HG03159 (cell line): ENCODE results near the gene PPP2R3A.
"Not testable (repeated sequence)": the region's sequence is repeated elsewhere in the genome, so short reads cannot be mapped to it uniquely, and the experiment has no call there.

Experiments used
- ATAC-seq: cut with Tn5 transposase; IDR thresholded peaks from one replicate; pipeline ENCODE4 v1.9.1; 2021; ENCODE audit warnings: mild to moderate bottlenecking, moderate library complexity; ENCODE audit not compliant: unreplicated experiment

The PPP2R3A gene, protein sequence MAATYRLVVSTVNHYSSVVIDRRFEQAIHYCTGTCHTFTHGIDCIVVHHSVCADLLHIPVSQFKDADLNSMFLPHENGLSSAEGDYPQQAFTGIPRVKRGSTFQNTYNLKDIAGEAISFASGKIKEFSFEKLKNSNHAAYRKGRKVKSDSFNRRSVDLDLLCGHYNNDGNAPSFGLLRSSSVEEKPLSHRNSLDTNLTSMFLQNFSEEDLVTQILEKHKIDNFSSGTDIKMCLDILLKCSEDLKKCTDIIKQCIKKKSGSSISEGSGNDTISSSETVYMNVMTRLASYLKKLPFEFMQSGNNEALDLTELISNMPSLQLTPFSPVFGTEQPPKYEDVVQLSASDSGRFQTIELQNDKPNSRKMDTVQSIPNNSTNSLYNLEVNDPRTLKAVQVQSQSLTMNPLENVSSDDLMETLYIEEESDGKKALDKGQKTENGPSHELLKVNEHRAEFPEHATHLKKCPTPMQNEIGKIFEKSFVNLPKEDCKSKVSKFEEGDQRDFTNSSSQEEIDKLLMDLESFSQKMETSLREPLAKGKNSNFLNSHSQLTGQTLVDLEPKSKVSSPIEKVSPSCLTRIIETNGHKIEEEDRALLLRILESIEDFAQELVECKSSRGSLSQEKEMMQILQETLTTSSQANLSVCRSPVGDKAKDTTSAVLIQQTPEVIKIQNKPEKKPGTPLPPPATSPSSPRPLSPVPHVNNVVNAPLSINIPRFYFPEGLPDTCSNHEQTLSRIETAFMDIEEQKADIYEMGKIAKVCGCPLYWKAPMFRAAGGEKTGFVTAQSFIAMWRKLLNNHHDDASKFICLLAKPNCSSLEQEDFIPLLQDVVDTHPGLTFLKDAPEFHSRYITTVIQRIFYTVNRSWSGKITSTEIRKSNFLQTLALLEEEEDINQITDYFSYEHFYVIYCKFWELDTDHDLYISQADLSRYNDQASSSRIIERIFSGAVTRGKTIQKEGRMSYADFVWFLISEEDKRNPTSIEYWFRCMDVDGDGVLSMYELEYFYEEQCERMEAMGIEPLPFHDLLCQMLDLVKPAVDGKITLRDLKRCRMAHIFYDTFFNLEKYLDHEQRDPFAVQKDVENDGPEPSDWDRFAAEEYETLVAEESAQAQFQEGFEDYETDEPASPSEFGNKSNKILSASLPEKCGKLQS (N-terminal part only)

GRCh38 chr3:135965506-135966270 lies at the start of gene PPP2R3A:
Gene PPP2R3A (plus strand): TSS chr3:135965728. CDS start chr3:136001499, 35,771 bp downstream.
- ATAC-seq = peak; percentile 87

GRCh38 chr3:135916310-135916709 lies 49.2 kb upstream of the PPP2R3A start:
- no peak for ATAC-seq

GRCh38 chr3:135917076-135917475 lies 48.5 kb upstream of the PPP2R3A start:
- no peak for ATAC-seq

GRCh38 chr3:135917927-135918597 lies 47.5 kb upstream of the PPP2R3A start:
- no peak for ATAC-seq

DNA sequence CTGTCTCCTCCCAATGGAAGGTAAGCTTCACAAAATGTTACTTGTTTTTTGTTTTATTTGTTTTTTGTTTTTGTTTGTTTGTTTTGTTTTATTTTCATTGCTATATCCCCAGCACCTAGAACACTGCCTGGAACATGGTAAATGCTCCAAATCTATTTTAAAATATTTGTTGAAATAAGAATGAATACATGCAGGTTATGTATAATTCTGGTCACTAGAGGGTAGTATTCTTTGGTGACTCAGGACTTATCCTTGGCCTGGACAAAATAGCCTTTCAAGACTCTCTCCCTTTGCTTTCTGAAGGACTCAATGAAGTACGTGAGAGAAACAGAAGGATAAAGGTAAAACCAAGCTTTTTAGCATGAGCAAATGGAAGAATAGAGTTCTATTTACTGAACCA lies 46.9 kb upstream of the PPP2R3A start:
- ATAC-seq = no peak

GRCh38 chr3:135920275-135920674 lies 45.3 kb upstream of the PPP2R3A start:
- ATAC-seq = no peak

GRCh38 chr3:135922903-135923250 lies 42.7 kb upstream of the PPP2R3A start:
- ATAC-seq = no peak

GRCh38 chr3:135924506-135924905 lies 41.0 kb upstream of the PPP2R3A start:
- no peak for ATAC-seq

GRCh38 chr3:135926664-135927063 lies 38.9 kb upstream of the PPP2R3A start:
- ATAC-seq = no peak

DNA sequence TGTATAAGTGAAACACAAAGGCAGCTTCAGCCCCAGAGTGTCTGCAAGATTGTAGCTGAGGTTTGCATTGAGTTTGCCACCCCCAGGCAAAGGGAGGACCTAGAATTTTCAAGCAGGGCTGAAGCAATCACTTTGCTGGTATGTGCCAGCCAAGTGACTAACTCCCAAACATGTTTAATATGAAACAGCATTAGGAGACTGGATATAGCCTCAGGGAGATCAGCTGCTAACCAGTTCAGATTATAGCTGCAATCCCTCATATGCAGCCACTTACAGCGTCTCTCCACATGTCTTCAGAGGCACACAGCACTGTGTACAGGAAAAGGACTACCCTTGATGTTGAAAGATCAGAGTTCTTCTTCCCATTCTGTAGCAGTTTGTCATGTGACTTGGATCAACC lies 38.4 kb upstream of the PPP2R3A start:
- no peak for ATAC-seq

DNA sequence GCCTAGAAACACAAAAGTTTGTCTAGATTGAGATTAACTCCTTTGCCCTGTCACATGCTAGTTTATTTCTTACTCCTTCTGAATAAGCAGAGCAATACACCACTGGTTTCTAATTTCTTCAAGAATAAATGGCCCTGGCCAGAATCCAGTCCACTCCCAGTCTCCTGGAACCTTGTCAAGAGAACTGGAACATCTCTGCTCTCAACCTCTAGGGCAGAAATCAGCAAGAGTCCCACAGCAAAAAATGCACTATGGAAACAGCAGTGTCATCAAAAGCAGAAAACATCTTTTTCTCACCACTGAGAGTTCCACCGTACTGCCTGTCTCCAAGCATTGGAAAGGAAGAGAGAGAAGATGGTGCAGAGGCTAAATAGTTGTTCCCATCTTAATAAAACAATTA lies 35.9 kb upstream of the PPP2R3A start:
- no peak for ATAC-seq

DNA sequence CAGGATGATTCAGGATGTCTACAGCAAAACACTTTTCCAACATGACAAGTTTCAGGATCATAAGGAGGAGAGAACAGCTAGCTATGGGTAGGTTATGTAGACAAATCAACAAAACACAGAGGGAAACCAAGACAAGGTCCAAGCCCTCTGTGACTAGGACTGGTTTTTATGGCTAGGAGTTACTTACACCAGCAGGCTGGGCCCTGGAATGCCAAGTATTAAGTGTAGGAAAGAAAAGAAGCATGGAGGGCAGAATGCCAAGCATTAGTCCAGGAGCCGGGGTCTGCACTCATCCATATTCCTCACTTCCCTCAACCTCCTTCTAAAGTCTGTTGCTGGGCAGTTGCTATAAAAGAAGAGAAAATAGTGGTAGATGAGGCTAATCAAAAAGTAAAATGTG lies 35.3 kb upstream of the PPP2R3A start:
- ATAC-seq = no peak

DNA sequence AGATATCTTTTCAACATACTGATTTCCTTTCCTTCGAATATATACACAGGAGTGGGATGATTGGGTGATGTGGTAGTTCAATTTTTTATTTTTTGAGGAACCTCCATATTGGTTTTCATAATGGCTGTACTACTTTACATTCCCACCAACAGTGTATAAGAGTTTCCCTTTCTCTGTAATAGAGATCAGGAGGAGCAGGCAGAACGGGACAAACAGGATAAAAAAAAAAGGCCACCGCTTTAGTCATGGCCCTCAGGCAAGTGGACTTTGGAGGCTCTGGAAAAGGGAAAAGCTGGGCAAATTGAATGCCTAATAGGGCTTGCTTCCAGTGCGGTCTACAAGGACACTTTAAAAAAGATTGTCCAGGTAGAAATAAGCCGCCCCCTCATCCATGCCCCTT lies 30.4 kb upstream of the PPP2R3A start:
- ATAC-seq = not testable (repeated sequence)

DNA sequence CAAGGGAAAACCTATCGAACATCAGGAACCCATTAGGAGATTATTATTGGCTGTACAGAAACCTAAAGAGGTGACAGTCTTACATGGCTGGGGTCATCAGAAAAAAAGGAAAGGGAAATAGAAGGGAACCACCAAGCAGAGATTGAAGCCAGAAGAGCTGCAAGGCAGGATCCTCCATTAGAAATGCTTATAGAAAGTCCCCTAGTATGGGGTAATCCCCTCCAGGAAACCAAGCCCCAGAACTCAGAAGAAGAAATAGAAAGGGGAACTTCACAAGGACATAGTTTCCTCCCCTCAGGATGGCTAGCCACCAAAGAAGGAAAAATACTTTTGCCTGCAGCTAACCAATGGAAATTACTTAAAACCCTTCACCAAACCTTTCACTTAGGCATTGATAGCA lies 27.8 kb upstream of the PPP2R3A start:
- ATAC-seq = not testable (repeated sequence)

DNA sequence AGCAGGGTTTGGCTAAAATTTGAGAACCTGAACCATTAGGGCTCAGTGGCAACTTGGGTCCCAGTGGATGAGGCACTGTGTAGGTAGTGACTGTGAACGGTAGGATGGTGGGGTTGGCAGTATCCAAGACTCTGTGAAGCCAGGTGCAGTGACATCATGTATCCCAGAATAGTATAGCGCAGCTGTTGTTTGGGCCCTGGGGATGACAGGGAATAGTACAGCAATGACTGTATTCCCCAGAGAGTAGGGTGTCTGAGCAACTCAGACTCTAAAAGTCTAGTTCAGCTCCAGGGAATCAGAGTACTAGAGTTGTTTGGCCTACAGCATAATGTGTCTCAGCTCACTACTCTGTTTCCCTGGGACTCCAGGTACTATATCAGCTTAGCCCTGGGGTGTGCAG lies 20.7 kb upstream of the PPP2R3A start:
- ATAC-seq = no peak

DNA sequence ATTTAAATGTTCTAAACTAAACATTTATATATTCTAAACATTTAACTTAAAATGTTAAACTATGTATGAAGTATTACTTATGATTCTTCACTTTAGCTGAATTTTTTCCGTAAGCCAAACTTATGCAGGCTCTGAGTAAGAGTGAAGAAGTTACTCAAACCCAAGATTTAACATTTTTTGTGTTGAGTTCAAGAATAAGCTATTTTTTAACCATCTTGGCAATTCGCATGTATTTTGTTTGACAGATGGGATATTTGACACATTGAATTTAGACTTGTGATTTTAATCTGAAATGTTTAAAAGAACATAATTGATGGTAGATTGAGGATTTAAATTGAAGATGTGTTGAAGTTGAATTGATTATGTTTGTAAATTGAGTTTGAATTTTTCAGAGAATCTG lies 14.6 kb upstream of the PPP2R3A start:
- no peak for ATAC-seq

DNA sequence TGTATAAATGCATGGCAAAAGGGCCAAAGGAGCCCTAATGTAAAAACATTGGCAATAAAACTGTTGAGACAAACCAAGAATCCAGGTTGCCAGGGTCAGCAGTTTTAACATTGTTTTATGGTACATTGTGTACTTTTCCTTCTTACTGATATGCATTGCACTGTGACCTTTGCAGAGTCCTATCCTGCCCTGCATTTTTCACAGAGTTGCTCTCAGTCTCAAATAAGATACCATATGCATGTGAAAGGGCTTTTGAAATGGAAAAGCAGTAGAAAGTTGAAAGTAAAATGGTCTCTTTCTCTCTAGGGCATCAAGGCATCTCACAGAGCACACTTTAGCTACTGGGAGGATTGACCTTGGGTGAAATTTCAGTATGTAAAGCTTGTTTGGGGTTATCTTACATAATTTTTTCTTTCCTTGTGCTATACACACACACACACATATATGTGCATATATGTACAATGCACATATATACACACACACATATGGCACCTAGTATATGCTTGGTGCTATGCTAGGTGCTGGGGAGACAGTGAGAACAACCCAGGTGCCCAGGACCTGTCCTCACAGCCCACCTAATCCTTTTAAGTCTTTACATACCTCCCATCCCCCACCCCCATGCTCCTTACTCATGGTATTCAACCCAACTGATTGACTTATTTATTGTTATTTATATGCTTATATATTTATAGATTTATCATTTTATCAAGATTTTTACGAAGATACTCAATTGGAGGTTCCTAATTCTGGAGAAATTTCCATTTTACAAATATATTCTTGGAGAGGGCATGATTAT lies 1.2 kb upstream of the PPP2R3A start:
- ATAC-seq = no peak

GRCh38 chr3:135965129-135965505 lies 411 bp upstream of the PPP2R3A start:
- no peak for ATAC-seq

DNA sequence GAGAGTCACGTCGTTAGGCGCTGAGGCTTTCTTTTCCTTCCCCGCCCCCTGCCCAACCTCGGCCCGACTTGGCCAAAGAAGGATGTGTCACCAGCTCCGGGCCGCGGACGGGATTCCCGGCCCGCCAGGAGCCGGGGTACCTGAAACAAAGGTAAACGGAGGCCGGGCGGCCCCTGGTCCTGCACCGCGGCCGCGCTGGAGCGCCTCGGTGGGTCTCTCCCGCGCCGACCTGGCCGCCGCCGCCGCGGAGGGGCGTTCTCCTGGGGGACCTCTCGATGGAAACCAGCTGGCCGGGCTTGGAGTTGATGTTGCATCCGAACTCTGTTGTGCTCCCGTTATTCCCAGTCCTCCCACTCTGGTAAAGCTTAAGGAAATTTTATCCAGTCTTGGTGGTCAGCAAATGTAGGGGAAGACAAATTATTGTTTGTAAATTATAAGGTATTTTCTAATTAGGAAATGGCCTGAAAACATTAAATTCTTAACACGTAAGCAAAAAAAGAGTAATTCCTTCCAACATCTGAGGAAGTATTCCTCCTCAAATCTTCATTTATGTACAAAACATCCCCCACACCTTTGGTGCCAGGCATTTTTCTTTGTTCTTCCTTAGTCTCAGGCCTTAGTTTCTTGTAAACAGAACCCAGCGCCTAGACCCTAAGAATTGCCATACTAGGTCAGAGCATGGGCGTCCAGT lies 888 bp downstream of the PPP2R3A start:
- peak; percentile 3 for ATAC-seq
